Activated T-helper 1 cell treated with anti-CD3 and anti-CD28 coated beads, Interleukin-12 subunit alpha, Interleukin-12 subunit beta, Interleukin-2, Interleukin-4 antibody, amounts not matched to agents 30 ng/mL and 10 ng/mL and 1 ng/mL, durations not matched to agents 14 hours and 24 hours and 36 hours (primary cell): ENCODE results near the gene MYCBPAP. TPM values are rescaled to one million over a fixed set of nuclear protein-coding genes. Genes with fewer than 3 reads are reported as not detected.

Source experiments
- DNase-seq: peaks from one replicate; pipeline ENCODE4 v3.0.0; 2021; ENCODE audit warnings: low spot score
- H3K27ac Mint-ChIP-seq: one replicate; pipeline ENCODE4 v1.8.0; 2021; ENCODE audit warnings: mild to moderate bottlenecking, mixed read lengths
- H3K27me3 Mint-ChIP-seq: one replicate; pipeline ENCODE4 v1.8.0; 2022; ENCODE audit warnings: mild to moderate bottlenecking, moderate library complexity, mixed read lengths; ENCODE audit not compliant: insufficient read depth
- H3K36me3 Mint-ChIP-seq: one replicate; pipeline ENCODE4 v1.8.0; 2021; ENCODE audit warnings: low read depth, mixed read lengths
- H3K4me1 Mint-ChIP-seq: one replicate; pipeline ENCODE4 v1.8.0; 2021; ENCODE audit warnings: low read depth, mixed read lengths
- H3K4me3 Mint-ChIP-seq: one replicate; pipeline ENCODE4 v1.8.0; 2021; ENCODE audit warnings: mild to moderate bottlenecking, moderate library complexity, mixed read lengths
- H3K9me3 Mint-ChIP-seq: one replicate; pipeline ENCODE4 v1.8.0; 2021; ENCODE audit warnings: mixed read lengths
- intact Hi-C: fragments of 100-400 bp; cut with micrococcal nuclease; formaldehyde crosslinking; loops from one replicate; pipeline ENCODE4 v1.15.1; 2024
- total RNA-seq: library from RNA; stranded (reverse); gene quantifications from 2 replicates; pipeline ENCODE4 v1.2.3, GENCODE V29; 2022

The MYCBPAP gene
- total RNA-seq, 1 donor from 2014 or later, result 3.8 TPM

DNA sequence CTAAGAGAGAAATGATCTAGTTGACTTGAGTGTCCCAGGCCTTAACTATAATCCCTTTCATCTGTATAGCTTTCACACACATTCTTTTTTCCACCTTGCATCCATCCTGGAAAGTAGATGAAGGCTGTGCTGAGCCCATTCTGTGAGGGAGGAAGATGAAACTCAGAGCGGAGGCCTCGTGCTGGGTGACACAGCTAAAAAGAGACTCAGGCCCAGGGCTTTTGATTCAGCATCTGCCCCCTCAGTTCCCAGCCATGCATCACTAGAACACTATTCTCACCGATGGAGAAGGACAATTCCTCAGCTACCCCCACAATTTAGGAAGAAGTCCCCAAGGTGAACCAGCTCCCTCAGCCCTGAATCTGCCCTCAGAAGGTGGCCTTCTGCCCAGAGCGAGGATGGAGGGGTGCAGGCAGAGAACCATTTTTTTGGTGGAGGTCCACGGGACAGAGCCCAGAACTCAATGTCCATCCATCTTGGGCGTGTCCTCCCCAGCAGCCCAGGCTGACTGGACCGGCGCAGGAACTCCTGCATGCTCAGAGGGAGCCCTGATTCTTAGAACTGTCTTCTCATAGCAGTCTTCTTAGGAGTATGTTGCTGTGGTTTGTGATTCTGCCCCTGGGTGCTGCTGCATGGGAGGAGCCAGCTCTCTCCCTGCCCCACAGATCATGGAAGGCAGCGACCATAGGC lies 5.8 kb upstream of the MYCBPAP start:
- H3K4me1 Mint-ChIP-seq, result peaks cover 20% of the 10 kb centered on the region
- no peak overlapping the region for H3K4me3 Mint-ChIP-seq
- H3K36me3 Mint-ChIP-seq, result no peaks in the 10 kb centered on the region
- peak overlapping the region; percentile 2 for H3K27ac Mint-ChIP-seq
- no peaks in the 10 kb centered on the region for H3K9me3 Mint-ChIP-seq
- intact Hi-C loops, result no loop called here
- no peak for DNase-seq
- peaks cover 3% of the 10 kb centered on the region for H3K27me3 Mint-ChIP-seq

DNA sequence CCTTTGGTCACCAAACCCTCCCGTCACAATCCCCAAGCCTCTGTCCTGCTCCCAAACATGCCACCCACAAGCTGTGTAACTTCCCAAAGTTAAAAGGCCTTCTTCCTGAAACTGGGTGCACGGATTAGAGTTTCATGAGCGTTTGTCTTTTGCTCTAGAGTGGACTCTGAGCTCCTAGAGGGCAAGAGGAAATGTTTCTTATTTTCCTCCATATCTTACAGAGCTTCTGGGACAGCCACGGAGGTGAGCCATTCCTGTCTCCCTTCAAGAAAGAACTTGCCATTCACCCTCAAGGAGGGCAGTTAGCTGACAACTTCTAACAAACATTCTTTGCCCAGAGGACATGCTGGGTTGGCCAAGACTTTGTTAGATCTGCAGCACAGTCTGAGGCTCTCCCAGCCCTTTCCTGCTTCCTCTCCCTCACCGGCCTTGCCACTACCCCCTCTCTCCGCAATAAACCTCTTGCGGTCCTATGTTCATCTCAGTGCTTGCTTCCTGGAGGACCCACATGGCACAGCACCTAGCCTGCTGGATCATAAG lies 2.6 kb upstream of the MYCBPAP start:
- Mint-ChIP-seq H3K27me3 (peaks cover 5% of the 10 kb centered on the region), H3K9me3 (no peaks in the 10 kb centered on the region), H3K4me1 (peaks cover 44% of the 10 kb centered on the region), H3K27ac (no peak overlapping the region), H3K36me3 (peaks cover 3% of the 10 kb centered on the region), H3K4me3 (no peak overlapping the region)
- intact Hi-C loops, result loop anchor here (5.0 kb wide), 1 partner anchor 57 kb away; the partner anchor contains the start of gene CACNA1G
- DNase-seq, result no peak

DNA sequence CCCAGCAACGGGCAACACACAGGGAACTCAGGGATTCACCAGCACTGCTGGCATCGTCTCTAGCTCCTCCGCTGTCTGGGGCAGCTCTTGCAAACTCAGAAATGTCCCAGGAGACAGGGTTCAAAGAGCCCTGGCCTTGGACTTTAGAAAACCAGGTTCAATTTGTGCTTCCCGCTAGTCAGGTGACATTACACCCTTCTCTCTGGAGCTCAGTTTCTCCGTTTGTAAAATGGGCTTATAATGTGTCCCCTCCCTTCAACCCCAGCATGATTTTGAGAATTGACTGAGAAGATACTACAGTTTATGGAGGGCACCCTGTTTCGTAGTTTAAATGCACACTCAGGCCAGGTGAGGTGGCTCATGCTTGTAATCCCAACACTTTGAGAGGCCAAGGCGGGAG lies 1.9 kb upstream of the MYCBPAP start:
- Mint-ChIP-seq H3K4me3 (peak overlapping the region; percentile 31), H3K27ac (no peak overlapping the region), H3K36me3 (peaks cover 3% of the 10 kb centered on the region), H3K27me3 (peaks cover 5% of the 10 kb centered on the region), H3K4me1 (peaks cover 51% of the 10 kb centered on the region), H3K9me3 (no peaks in the 10 kb centered on the region)
- intact Hi-C loops, result loop anchor here (5.0 kb wide), 1 partner anchor 56 kb away; the partner anchor contains the start of gene CACNA1G
- no peak for DNase-seq

DNA sequence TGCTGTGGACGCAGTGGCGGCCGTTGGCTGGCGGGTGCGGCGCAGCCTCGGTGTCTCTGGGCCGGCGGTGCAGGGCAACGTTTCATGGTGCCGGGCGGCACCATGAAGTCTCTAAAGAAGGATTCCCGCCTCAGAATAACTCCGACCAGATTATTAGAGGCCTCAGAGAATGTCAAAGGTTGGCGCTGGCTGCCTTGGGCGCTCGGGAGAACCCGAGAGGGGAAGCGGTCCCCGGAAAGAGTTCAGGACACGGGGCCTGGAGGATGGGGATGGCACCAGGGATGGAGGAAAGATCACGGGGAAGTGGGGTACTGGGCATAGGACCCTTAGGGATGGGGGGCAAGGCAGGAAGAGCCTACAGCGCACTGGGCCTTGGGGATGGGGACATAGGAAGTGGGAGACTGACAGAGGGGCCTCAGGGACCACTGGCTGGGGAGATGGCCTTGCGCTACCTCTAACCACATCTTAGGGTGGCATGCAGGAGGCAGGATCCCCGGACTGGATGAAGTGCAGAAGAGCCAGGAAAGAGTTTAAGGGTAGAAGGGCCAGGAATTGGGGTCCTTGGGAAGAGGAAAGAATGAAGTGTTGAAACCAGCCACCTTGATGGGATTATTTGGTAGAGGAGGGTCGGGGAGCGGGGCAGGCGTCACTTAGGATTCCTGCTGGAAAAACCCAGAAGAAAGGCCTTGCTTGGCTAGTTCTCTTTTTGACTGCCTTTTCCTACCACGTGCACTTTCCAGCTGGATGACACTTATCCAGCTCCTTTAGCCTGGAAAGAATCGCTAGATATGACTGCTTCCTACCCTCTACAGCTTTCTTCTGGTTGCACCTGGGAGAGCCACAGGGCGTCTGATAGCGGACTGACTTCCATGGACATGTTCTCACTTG lies 578 bp downstream of the MYCBPAP start:
- Mint-ChIP-seq H3K4me3 (peak overlapping the region; percentile 91), H3K27me3 (peaks cover 5% of the 10 kb centered on the region), H3K4me1 (peaks cover 56% of the 10 kb centered on the region), H3K9me3 (no peaks in the 10 kb centered on the region), H3K36me3 (peaks cover 3% of the 10 kb centered on the region), H3K27ac (peak overlapping the region; percentile 90)
- intact Hi-C loops, result loop anchor here (1.0 to 5.0 kb wide), 3 partner anchors 30 to 53 kb away; partner anchors contain the start of genes CACNA1G, RSAD1 and SPATA20
- no peak for DNase-seq

DNA sequence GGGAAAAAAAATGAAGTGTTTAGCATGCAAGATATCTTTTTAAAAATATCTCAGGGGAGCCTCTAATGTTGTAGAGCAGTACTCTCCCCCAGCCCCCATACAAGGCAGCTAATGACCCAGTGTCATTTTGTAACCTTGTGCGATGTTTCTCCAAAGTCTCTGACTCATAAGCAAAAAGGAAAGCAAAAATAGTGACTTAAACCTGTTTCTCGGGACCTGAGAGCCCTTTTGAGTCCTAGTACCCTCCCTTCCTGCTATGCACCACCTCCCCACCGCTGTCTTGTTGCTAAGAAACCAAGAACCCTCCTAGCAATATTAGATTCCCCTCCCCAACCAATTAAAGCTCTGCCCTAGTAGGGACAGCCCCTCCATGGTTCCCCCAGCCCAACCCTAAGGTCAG lies 2.8 kb downstream of the MYCBPAP start:
- H3K9me3 Mint-ChIP-seq, result no peaks in the 10 kb centered on the region
- H3K27ac Mint-ChIP-seq, result peak overlapping the region; percentile 92
- DNase-seq, result peak; percentile 69
- H3K4me1 Mint-ChIP-seq, result peaks cover 43% of the 10 kb centered on the region
- H3K4me3 Mint-ChIP-seq, result peak overlapping the region; percentile 56
- intact Hi-C loops, result loop anchor here (1.0 kb wide), 2 partner anchors 29 to 31 kb away; no protein-coding TSS in a partner anchor
- peaks cover 5% of the 10 kb centered on the region for H3K36me3 Mint-ChIP-seq
- peaks cover 2% of the 10 kb centered on the region for H3K27me3 Mint-ChIP-seq

DNA sequence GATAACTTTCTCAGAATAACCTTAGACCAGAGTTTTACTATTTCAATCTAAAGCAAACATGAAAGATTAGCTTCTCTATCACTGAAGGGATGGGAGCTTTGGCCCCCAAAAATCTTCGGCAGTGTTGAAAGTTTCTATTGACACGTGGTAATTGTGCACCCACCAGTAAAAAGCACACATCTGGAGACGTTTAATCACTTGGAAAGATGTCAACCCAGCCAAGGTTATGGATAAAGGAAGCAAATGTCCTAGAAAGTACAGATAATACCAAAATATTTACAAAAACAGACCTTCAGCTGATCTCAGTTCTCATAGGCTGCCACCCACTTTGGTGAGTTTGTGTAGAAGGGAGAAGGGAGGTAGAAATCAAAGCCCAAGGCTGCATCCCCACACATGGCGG lies 5.3 kb downstream of the MYCBPAP start:
- H3K27me3 Mint-ChIP-seq, result no peaks in the 10 kb centered on the region
- H3K9me3 Mint-ChIP-seq, result no peaks in the 10 kb centered on the region
- no peak overlapping the region for H3K27ac Mint-ChIP-seq
- no peak overlapping the region for H3K4me3 Mint-ChIP-seq
- DNase-seq, result no peak
- intact Hi-C loops, result no loop called here
- peaks cover 5% of the 10 kb centered on the region for H3K36me3 Mint-ChIP-seq
- H3K4me1 Mint-ChIP-seq, result peaks cover 50% of the 10 kb centered on the region

DNA sequence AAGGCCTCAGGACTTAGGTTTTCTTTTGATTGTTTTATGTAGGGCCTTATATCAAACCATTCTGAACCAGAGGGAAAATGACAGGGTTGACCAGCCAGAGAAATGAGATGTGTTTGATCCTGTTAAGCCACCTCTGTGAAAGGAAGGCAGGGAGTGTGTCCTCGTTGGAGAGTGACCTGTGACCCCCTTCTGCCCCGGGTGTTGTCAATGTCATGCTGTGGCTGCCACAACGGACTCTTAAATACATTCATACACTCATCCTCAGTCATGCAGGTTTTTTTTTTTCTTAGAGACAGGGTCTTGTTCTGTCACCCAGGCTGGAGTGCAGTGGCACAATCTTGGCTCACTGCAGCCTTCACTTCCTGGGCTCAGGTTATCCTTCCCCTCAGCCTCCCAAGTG lies 6.1 kb downstream of the MYCBPAP start:
- Mint-ChIP-seq H3K4me1 (peaks cover 41% of the 10 kb centered on the region), H3K27ac (no peak overlapping the region), H3K9me3 (no peaks in the 10 kb centered on the region), H3K27me3 (peaks cover 2% of the 10 kb centered on the region), H3K36me3 (peaks cover 5% of the 10 kb centered on the region), H3K4me3 (no peak overlapping the region)
- intact Hi-C loops, result no loop called here
- no peak for DNase-seq

DNA sequence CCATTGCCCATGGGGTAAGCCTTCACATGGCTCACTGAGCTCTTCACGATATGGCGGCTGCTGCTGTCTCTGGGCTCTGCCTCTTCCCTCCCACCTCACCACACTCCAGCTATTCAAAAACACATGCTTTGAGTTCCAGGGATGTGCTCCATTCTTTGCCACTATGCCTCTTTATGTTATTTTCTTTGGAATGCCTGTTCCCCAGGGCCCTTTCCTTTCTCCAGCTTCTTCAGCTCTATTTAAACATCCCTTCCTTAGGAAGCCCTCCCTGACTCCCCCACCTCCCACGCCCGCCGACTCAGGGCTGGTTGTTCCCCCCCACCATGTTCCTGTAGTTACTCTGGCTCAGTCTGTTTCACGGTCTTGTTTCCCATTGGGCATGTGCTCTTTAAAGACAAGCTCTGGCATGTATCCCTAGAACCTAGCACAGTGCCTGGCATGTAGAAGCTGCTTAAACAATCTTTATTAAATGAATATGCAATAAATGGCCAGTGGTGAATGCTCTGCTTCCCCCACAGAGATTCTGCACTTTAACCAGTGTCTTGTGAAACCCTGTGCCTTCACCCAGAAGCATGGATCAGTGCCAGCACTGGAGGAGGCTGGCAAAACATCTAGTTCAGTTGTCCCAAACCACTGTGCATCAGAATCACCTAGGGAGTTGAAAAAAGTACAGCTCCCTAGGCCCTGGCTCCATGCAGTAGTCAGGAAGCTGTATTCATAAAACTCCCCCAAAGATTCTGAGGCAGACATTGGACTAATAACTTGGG lies 6.9 kb downstream of the MYCBPAP start:
- Mint-ChIP-seq H3K36me3 (peaks cover 2% of the 10 kb centered on the region), H3K9me3 (no peaks in the 10 kb centered on the region), H3K27ac (no peak overlapping the region), H3K27me3 (peaks cover 2% of the 10 kb centered on the region), H3K4me3 (no peak overlapping the region), H3K4me1 (peaks cover 34% of the 10 kb centered on the region)
- no peak for DNase-seq
- intact Hi-C loops, result no loop called here

DNA sequence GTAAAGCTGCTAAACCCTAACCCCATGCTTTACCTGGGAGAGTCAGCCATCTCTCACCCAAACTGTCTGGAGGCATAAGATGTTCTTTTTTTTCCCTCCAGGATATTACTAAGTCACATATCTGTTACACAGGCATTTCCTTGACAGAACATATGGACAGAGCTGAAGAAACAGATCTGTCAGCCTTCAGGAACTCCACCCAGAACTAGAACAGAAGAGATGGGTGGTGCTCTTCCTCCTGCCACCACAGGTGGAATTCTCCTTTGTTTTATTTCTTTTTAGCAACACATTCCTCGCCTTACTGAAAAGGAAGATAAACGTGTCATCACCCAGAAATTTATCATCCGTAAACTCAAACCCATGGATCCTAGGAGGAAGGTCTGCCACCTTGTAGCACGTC lies 8.8 kb downstream of the MYCBPAP start:
- DNase-seq, result no peak
- Mint-ChIP-seq H3K4me3 (no peak overlapping the region), H3K4me1 (peaks cover 17% of the 10 kb centered on the region), H3K27ac (no peak overlapping the region), H3K27me3 (peaks cover 2% of the 10 kb centered on the region), H3K9me3 (no peaks in the 10 kb centered on the region), H3K36me3 (peaks cover 2% of the 10 kb centered on the region)
- intact Hi-C loops, result no loop called here

DNA sequence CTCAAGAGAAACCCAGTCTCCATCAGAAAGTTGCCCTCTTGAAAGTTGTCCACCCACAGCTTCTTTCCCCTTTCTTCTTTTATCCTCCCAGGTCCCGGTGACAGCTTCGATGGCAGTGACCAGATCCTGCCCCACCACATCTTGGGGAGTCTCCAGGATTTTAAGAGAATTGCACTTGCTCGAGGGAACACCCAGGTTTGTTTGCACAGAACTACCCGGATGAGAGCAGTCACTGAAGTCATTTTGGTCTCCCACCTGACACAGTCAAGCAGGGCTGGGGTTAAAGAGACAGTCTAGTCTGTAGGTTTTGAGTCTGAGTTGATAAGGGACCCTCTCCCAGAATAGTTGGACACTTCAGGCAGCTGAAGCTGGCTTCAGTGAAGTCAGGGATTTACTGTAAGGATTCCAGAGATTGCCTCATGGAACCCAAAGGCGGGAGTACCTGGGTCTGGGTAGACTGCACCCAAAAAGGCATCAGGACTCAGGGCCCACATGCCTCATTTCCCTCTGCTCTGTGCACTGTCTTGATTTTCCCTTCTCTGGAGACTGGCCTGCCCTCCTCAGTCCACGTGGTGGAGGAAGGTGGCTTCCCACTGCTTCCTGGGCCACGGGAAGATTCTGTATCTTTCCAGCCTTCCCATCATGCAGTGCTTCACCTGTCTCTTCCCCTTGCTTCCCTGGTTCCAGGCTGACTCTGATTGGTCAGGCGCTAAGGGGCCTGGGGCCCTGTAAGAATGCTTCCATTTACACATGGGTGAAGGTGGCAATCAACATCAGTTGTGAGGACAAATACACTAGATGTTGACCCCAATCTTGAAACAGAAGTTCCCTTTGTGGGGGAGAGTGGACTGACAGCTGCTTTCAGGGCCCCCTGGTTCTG lies 9.5 kb downstream of the MYCBPAP start:
- H3K4me1 Mint-ChIP-seq, result peaks cover 13% of the 10 kb centered on the region
- H3K9me3 Mint-ChIP-seq, result no peaks in the 10 kb centered on the region
- no peak overlapping the region for H3K4me3 Mint-ChIP-seq
- no peak overlapping the region for H3K27ac Mint-ChIP-seq
- no peak for DNase-seq
- H3K36me3 Mint-ChIP-seq, result peaks cover 2% of the 10 kb centered on the region
- H3K27me3 Mint-ChIP-seq, result peaks cover 2% of the 10 kb centered on the region
- intact Hi-C loops, result no loop called here

DNA sequence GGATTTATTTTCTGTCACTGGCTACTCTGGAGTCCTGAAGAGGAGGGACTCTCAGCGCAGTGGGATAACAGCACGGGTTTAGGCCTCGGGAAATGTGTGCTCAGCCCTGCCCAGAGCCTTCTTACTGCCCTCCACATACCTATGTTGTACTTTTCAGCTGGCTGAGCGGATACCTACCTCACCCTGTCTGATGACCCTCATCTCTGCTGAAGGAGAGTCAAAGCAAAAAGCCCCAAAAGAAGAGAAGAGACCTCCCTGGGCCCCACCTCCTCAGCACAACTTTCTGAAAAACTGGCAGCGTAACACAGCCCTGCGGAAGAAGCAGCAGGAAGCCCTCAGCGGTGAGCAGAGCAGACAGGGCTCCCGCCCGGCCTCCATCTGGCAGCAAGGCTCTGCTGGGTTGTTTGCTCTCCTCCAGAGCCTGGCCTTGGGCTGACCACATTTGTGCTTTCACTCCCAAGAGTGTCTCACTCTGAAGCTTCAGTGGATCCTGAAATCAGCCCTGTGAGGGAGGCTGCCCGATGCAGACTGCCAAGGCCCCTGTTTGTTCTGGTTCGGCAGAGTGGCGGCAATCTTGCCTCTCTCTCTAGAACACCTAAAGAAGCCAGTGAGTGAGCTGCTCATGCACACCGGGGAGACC lies 10.3 kb downstream of the MYCBPAP start:
- no peak for DNase-seq
- Mint-ChIP-seq H3K27ac (no peak overlapping the region), H3K4me1 (peaks cover 13% of the 10 kb centered on the region), H3K27me3 (peaks cover 2% of the 10 kb centered on the region), H3K9me3 (no peaks in the 10 kb centered on the region), H3K36me3 (peaks cover 2% of the 10 kb centered on the region), H3K4me3 (no peak overlapping the region)
- intact Hi-C loops, result no loop called here
